GM21528 (cell line): ENCODE measurements around the gene NT5C.

Experiments used
- ATAC-seq: cut with Tn5 transposase; IDR thresholded peaks from one replicate; pipeline ENCODE4 v1.9.1; 2021; ENCODE audit warnings: mild to moderate bottlenecking, moderate library complexity; ENCODE audit not compliant: unreplicated experiment, low FRiP score

NT5C gene

GRCh38 chr17:75096082-75096625 lies 35.4 kb downstream of the NT5C start:
- no peak for ATAC-seq

- no peak for ATAC-seq
Measured at GRCh38 chr17:75094871-75095399, 36.6 kb downstream of the NT5C start.

- no peak for ATAC-seq
Measured at GRCh38 chr17:75093548-75094158, 37.9 kb downstream of the NT5C start.

- no peak for ATAC-seq
Measured at GRCh38 chr17:75091855-75092327, 39.7 kb downstream of the NT5C start.

- ATAC-seq: no peak
Measured at GRCh38 chr17:75090871-75091854, 40.4 kb downstream of the NT5C start.

GRCh38 chr17:75088465-75089417 lies 42.8 kb downstream of the NT5C start:
- no peak for ATAC-seq

GRCh38 chr17:75087558-75088453 lies 43.7 kb downstream of the NT5C start, which contains the start of gene SLC16A5:
TSS of gene SLC16A5 (plus strand) at chr17:75087954. CDS start at chr17:75093637, 5,683 bp downstream.
- ATAC-seq: no peak

- ATAC-seq: no peak
Measured at GRCh38 chr17:75087182-75087557, 44.4 kb downstream of the NT5C start.

GRCh38 chr17:75086496-75087181 lies 44.9 kb downstream of the NT5C start:
- ATAC-seq: no peak

GRCh38 chr17:75084039-75084660 lies 47.4 kb downstream of the NT5C start:
- no peak for ATAC-seq

- ATAC-seq: no peak
Measured at GRCh38 chr17:75082683-75083082, 48.9 kb downstream of the NT5C start.

- ATAC-seq: no peak
Measured at GRCh38 chr17:75081611-75082540, 49.7 kb downstream of the NT5C start.
